Small intestine (tissue), 7 donors: ENCODE measurements around the gene LIMA1. TPM values are rescaled to one million over a fixed set of nuclear protein-coding genes. Genes with fewer than 3 reads are reported as not detected.

Experiments
- DNase-seq, 2 donors: peaks; one replicate each; pipeline versions ENCODE4 v3.0.0 to v3.0.0-alpha.2; 2013
- FAIRE-seq: peaks from 2 replicates; lab custom pipeline; 2012; peaks lifted over from hg19 to GRCh38; lab: Jason Lieb, UNC
- H3K27ac ChIP-seq, 3 donors: one replicate each; pipeline ENCODE4 v1.5.1; 2013; ENCODE audit warnings: low read length in 2 of 3, mild to moderate bottlenecking in 2 of 3, control low read depth in 1 of 3, inconsistent platforms in 1 of 3, low read depth in 1 of 3, moderate library complexity in 1 of 3
- H3K27me3 ChIP-seq, 3 donors: one replicate each; pipeline ENCODE4 v1.6.1; 2013; ENCODE audit warnings: low read length in 3 of 3, inconsistent platforms in 1 of 3; ENCODE audit not compliant: control insufficient read depth in 3 of 3, insufficient read depth in 3 of 3
- H3K36me3 ChIP-seq, 3 donors: one replicate each; pipeline ENCODE4 v1.6.1; 2013; ENCODE audit warnings: low read length in 3 of 3, inconsistent platforms in 1 of 3, low read depth in 1 of 3, mild to moderate bottlenecking in 1 of 3, moderate library complexity in 1 of 3; ENCODE audit not compliant: control insufficient read depth in 3 of 3, insufficient read depth in 2 of 3
- H3K4me1 ChIP-seq, 3 donors: one replicate each; pipeline ENCODE4 v1.6.1; 2013; ENCODE audit warnings: low read length in 2 of 3, inconsistent platforms in 1 of 3, low read depth in 1 of 3, mild to moderate bottlenecking in 1 of 3, moderate library complexity in 1 of 3; ENCODE audit not compliant: control insufficient read depth in 3 of 3, insufficient read depth in 2 of 3
- H3K4me3 ChIP-seq, 3 donors: one replicate each; pipeline ENCODE4 v1.5.1; 2013; ENCODE audit warnings: low read length in 3 of 3, control low read depth in 1 of 3, inconsistent platforms in 1 of 3, low read depth in 1 of 3, mild to moderate bottlenecking in 1 of 3, moderate library complexity in 1 of 3
- H3K9me3 ChIP-seq, 2 donors: one replicate each; pipeline ENCODE4 v1.6.1; 2013; ENCODE audit warnings: low read depth in 1 of 2, low read length in 1 of 2; ENCODE audit not compliant: control insufficient read depth in 2 of 2, insufficient read depth in 1 of 2
- WGBS, 3 donors: extraction: QIAGEN DNeasy Blood & Tissue Kit; methylation state at CpG; one replicate each; pipeline ENCODE4 v1.1.7; 2013; 5-methylcytosine and 5-hydroxymethylcytosine counted together
- polyA plus RNA-seq, 4 donors: library from polyadenylated mRNA; stranded (reverse) in 3 of 4; unstranded in 1 of 4; fragments of 200-250 nt in 3 of 4; fragments of 120-200 nt in 1 of 4; gene quantifications; one replicate each; pipeline versions ENCODE4 v1.2.1 to v1.2.3, GENCODE V29; 2013
- donor health status: healthy with polysubstance abuse.
- donor health status: control.
- donor health status: control.
- donor health status: Bipolar disorder and iron deficiency.
- donor health status: healthy.

Gene LIMA1
- polyA plus RNA-seq, 4 donors: 89.7 to 219 (median 114) TPM

GRCh38 chr12:50192236-50192635, 91.1 kb downstream of the LIMA1 start:
- peak; percentile 79 to 94 for DNase-seq
- 33 to 72% (median 52%) methylated on average over 4 of the region's 4 CpGs for WGBS, 3 donors
- peak overlapping the region in 1 of 3 donors; percentile 75 for H3K27ac ChIP-seq
- no peak for FAIRE-seq
- H3K4me3 ChIP-seq: no peak overlapping the region
- peaks cover 4 to 60% (median 6%) of the 10 kb centered on the region in 3 donors for H3K36me3 ChIP-seq
- peaks cover 0 to 33% (median 5%) of the 10 kb centered on the region in 3 donors for H3K4me1 ChIP-seq
- no peaks in the 10 kb centered on the region for H3K27me3 ChIP-seq
- no peaks in the 10 kb centered on the region for H3K9me3 ChIP-seq

GRCh38 chr12:50190859-50191258, 92.5 kb downstream of the LIMA1 start:
- Histone ChIP-seq H3K27ac (no peak overlapping the region), H3K27me3 (no peaks in the 10 kb centered on the region), H3K4me3 (no peak overlapping the region), H3K9me3 (no peaks in the 10 kb centered on the region), H3K36me3 (peaks cover 4 to 55% (median 6%) of the 10 kb centered on the region in 3 donors), H3K4me1 (peaks cover 0 to 31% (median 5%) of the 10 kb centered on the region in 3 donors)
- WGBS, 3 donors: 54 to 75% (median 70%) methylated on average over 1 of the region's 1 CpG
- DNase-seq: no peak
- no peak for FAIRE-seq

DNA sequence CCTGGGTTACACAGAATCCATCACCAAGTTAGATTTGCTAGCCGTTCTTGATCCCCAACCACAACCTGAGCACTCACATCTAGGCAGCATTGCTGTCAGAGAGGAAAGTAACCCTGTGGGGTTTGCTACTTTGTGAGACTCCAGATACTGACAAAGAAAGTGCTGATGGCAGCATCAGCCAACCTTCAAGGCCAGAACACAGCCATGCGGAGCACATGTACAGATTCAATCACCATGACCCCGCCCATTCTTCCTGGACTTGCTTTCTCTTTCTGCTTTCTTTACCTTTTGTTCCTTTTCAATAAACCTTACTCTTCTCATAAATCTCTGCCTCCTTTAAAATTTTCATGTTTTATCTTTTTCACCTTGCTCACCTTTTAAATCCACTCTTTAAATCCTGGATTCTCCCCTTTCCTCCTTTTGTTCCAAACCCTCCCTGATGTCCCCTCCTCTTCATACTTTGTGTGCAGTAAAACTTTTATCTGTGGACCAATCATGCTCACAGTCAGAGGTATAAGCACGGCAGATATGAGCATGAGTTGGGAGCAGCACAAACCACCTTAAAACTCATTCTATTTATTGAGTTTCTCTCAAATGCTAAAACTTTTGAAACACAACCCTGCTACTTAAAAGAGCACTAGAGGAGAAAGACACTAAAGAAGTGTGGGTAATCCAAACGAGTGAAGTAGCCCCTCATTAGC, 94.3 kb downstream of the LIMA1 start:
- FAIRE-seq: no peak
- peak; percentile 68 to 76 for DNase-seq
- no peak overlapping the region for H3K4me3 ChIP-seq
- H3K4me1 ChIP-seq: peaks cover 0 to 31% (median 5%) of the 10 kb centered on the region in 3 donors
- no peaks in the 10 kb centered on the region for H3K27me3 ChIP-seq
- H3K27ac ChIP-seq: peak overlapping the region; percentile 5 to 71 (median 14)
- peaks cover 4 to 52% (median 5%) of the 10 kb centered on the region in 3 donors for H3K36me3 ChIP-seq
- 53 to 66% (median 66%) methylated on average over 5 of the region's 5 CpGs for WGBS, 3 donors
- H3K9me3 ChIP-seq: no peaks in the 10 kb centered on the region

DNA sequence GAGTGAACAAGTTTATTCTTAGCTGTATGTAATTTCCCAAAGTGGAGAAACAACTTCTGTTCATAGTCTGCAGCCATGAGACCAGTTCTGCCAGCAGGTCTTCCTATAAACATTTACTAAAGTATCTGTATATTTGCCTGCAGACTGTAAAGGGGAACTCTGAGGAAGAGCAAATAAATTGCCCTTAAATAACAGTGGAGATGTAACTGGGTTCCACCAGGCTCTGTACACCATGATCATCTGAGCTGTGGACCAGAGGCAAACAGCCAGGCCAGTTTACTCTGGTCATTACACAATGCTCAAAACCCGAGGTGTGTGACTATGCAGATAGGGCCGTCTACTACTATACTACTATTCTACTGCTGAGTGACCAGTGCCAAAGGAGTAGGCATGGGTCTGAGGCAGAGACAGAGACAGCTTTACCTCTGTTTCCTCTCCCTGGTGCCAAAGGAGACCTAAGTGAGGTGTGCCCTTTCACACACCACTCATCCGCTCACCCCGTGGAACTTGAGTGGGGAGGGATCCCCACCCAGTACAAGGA, 95.0 kb downstream of the LIMA1 start:
- H3K27ac ChIP-seq: peak overlapping the region in 2 of 3 donors; percentile 11 to 71
- 73 to 77% (median 73%) methylated on average over 4 of the region's 4 CpGs for WGBS, 3 donors
- H3K9me3 ChIP-seq: no peaks in the 10 kb centered on the region
- H3K27me3 ChIP-seq: no peaks in the 10 kb centered on the region
- H3K36me3 ChIP-seq: peaks cover 4 to 50% (median 8%) of the 10 kb centered on the region in 3 donors
- no peak overlapping the region for H3K4me3 ChIP-seq
- peak in 1 of 2 donors; percentile 47 for DNase-seq
- peaks cover 0 to 31% (median 5%) of the 10 kb centered on the region in 3 donors for H3K4me1 ChIP-seq
- FAIRE-seq: no peak

DNA sequence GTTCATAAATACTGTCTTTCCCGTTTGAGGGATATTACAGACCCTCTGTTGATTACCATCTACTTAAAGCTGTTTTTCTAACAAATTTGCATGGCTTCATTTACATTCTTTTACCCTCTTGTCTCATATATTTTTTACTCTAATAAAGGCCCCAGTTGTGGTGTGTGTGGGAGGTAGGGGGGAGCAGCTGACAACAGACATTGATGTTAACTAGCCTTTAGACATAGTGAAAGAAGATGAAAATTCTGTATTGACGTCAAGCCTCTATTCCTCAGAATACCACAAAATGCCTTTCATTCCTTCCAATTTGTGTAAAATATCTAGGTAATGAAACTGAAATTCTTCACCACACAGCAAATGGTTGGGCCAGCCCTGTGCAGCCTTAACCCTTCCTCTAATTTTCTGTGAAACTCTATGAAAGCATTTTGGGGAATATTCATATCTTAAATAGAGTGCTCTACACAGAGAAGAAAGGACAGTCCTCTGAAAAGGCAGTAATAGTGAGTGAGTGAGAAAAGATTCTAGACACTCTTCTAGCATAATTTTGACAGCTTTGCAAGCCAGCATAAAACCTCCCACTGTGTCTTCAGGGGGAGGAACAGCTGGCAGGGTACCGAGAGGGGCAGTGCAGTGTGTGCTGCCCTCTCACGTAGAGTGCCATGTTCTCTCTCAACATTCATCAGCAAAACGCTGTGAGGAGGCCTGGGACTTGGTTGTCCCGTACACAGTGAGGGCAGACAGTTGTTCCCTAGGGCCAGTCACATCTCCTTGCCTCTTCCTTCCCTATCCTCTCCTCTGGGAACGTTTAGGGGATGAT, 96.0 kb downstream of the LIMA1 start:
- Histone ChIP-seq H3K4me3 (no peak overlapping the region), H3K36me3 (peaks cover 4 to 57% (median 10%) of the 10 kb centered on the region in 3 donors), H3K27me3 (no peaks in the 10 kb centered on the region), H3K4me1 (peaks cover 0 to 24% (median 5%) of the 10 kb centered on the region in 3 donors), H3K27ac (peak overlapping the region in 1 of 3 donors; percentile 72), H3K9me3 (no peaks in the 10 kb centered on the region)
- DNase-seq: no peak
- 64 to 73% (median 69%) methylated on average over 7 of the region's 7 CpGs for WGBS, 3 donors
- no peak for FAIRE-seq

DNA sequence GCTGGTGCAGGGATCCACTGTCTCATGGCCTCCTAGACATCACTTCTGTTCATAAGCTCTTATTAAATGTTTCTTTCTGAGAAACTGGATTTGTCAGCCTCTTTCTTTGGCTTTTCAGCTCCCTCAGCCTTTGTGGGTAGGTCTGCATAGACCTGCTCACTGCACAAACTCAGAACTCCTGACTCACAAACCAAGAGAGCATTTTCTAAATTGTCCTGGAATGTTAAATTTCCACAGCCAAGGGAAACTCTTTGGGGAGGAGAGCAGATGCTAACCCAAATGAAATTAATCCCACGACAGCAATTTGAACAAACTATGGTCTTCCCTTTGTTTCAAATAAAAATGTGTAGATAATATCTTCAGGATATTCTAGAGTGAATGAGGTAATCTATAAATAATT, 96.6 kb downstream of the LIMA1 start:
- WGBS, 3 donors: 83 to 93% (median 86%) methylated on average over 1 of the region's 1 CpG
- peak overlapping the region in 1 of 3 donors; percentile 32 for H3K27ac ChIP-seq
- peaks cover 2 to 55% (median 15%) of the 10 kb centered on the region in 3 donors for H3K36me3 ChIP-seq
- no peaks in the 10 kb centered on the region for H3K27me3 ChIP-seq
- no peak for FAIRE-seq
- H3K4me3 ChIP-seq: no peak overlapping the region
- DNase-seq: no peak
- H3K4me1 ChIP-seq: peaks cover 0 to 21% (median 5%) of the 10 kb centered on the region in 3 donors
- H3K9me3 ChIP-seq: no peaks in the 10 kb centered on the region

DNA sequence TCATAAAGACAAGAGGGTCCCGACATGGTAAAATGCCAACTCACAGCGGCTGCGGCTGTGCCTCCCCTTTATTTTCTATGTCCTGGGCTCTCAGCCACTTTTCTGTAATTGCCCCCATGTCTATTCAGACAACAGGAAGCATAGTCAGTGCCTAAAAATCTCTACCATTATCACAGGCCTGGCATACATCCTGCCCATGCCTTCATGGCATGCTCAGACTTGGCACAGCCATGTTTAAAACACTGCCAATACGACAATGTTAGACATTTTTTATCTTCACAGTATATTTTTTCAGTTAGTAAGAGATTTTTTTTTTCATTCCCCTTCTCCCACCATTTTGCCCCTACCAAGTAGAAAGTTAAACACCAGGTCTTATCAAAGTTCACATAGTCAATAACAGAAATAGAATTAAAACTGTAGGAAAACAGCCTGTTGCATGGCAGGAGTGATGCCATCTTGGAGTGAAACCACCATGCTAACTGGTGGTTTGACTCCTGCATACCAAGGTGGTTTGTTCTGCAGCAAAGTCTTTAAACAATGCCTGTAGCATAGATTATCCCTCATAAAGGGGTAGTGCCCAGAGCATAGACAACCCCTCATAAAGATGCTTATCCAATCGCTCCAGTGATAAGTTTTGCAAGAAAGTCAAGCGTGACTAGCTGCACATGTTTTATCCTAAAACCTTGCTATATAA, 97.2 kb downstream of the LIMA1 start:
- H3K27ac ChIP-seq: no peak overlapping the region
- H3K4me1 ChIP-seq: peaks cover 0 to 21% (median 3%) of the 10 kb centered on the region in 3 donors
- H3K9me3 ChIP-seq: no peaks in the 10 kb centered on the region
- DNase-seq (no peak), FAIRE-seq (no peak)
- H3K27me3 ChIP-seq: no peaks in the 10 kb centered on the region
- H3K36me3 ChIP-seq: peaks cover 2 to 50% (median 14%) of the 10 kb centered on the region in 3 donors
- H3K4me3 ChIP-seq: no peak overlapping the region
- WGBS, 3 donors: 64 to 77% (median 75%) methylated on average over 6 of the region's 6 CpGs
